ENCODE measurements around the gene SYNE1.

Gene SYNE1

DNA sequence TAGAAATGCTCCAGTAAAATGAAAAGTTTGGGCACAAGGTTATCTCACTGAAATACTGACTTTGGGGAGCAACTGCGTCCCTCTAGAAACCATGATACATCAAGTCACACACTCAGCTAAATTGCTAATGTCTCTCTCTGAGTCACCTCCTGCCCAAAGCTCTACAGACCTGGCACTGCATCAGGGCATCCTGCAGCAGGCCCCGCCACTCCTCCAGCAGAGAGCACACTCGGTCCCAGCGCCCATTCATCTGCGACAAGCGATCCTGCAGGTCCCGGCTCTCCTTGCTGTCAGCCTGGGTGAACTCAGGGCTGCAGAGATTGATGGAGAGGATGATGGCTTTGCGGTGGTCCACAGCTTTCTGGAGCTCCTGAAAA, 500.7 kb downstream of the SYNE1 start:
- H3K4me1 ChIP-seq (ENCODE audit: insufficient read depth, insufficient read length): no peaks in the 10 kb centered on the region
- no peaks in the 10 kb centered on the region for H3K9me3 ChIP-seq (ENCODE audit: insufficient read depth, low read length)
- no peaks in the 10 kb centered on the region for H3K36me3 ChIP-seq (ENCODE audit: insufficient read depth, insufficient read length, low read length)
- no peak overlapping the region for H3K4me3 ChIP-seq (ENCODE audit: insufficient read length, low read depth)
- TF ChIP-seq SUZ12 (IDR thresholded peaks at IDR 0.05; ENCODE audit: extremely low read depth, insufficient read depth, insufficient read length) (no peak), ZNF274 (IDR thresholded peaks at IDR 0.05; ENCODE audit: low read depth, low read length) (no peak), YY1 (IDR thresholded peaks at IDR 0.05; ENCODE audit: insufficient read depth, insufficient read length) (no peak)
- no peaks in the 10 kb centered on the region for H3K27me3 ChIP-seq (ENCODE audit: insufficient read depth, insufficient read length)
- DNase-seq (ENCODE audit: low read depth, low spot score): no peak
- no peak overlapping the region for H3K9ac ChIP-seq (ENCODE audit: insufficient read length, low read depth)

DNA sequence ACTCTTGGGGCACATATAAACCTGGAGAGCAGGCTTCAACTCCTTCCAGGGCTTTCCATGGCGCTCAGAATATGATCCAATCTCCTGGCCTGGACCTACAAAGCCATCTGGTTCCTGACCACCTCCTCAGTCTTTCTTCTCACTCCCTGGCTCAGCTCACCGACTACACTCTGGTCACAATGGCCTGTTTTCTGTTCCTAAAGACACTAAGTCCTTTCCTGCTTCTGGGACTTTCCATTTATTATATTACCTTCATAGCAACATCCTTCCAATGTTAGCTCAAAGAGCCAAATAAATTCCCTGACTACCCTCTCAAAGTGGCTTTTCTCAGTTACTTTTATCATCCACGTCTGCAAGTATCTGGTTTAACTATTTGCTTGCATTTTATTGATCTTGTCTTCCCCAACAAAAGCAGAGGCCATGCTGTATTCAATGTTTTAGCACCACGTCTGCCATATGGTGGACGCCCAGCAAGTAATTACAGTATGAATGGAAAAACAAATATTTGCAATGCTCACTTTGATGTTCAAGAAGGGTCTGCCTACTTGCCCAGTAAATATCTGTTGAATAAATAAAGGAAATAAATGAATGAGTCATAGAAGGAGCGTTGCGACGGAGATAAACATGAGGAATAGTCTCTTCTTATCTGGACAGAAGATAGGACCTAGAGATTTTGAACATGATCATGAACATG, 501.3 kb downstream of the SYNE1 start:
- Histone ChIP-seq H3K36me3 (ENCODE audit: insufficient read depth, insufficient read length, low read length) (no peaks in the 10 kb centered on the region), H3K4me1 (ENCODE audit: insufficient read depth, insufficient read length) (no peaks in the 10 kb centered on the region), H3K4me3 (ENCODE audit: insufficient read length, low read depth) (no peak overlapping the region), H3K9ac (ENCODE audit: insufficient read length, low read depth) (no peak overlapping the region), H3K9me3 (ENCODE audit: insufficient read depth, low read length) (no peaks in the 10 kb centered on the region), H3K27me3 (ENCODE audit: insufficient read depth, insufficient read length) (no peaks in the 10 kb centered on the region)
- TF ChIP-seq ZNF274 (IDR thresholded peaks at IDR 0.05; ENCODE audit: low read depth, low read length) (no peak), SUZ12 (IDR thresholded peaks at IDR 0.05; ENCODE audit: extremely low read depth, insufficient read depth, insufficient read length) (no peak), YY1 (IDR thresholded peaks at IDR 0.05; ENCODE audit: insufficient read depth, insufficient read length) (no peak)
- DNase-seq (ENCODE audit: low read depth, low spot score): no peak

DNA sequence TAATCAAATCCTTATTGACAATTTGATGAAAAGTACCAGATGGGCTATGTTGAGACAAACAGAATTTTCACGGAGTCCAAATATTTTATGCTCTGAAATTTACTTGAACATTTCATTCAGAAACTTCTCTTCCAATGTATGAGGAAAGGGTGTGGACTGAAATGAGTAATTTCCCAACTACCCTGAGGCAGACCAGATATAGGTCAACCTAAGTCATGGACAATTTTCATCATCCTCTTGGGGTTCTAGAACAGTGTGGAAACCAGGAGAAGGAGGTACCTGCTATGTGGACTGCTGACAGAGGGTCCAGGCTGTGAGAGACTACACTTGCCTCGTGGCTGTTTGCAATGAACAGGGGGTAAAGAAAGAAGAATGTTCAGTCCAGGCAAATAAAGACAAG, 506.7 kb downstream of the SYNE1 start:
- Histone ChIP-seq H3K4me3 (ENCODE audit: insufficient read length, low read depth) (no peak overlapping the region), H3K9ac (ENCODE audit: insufficient read length, low read depth) (no peak overlapping the region), H3K36me3 (ENCODE audit: insufficient read depth, insufficient read length, low read length) (no peaks in the 10 kb centered on the region), H3K27me3 (ENCODE audit: insufficient read depth, insufficient read length) (no peaks in the 10 kb centered on the region), H3K4me1 (ENCODE audit: insufficient read depth, insufficient read length) (no peaks in the 10 kb centered on the region), H3K9me3 (ENCODE audit: insufficient read depth, low read length) (no peaks in the 10 kb centered on the region)
- no peak for DNase-seq (ENCODE audit: low read depth, low spot score)
- TF ChIP-seq YY1 (IDR thresholded peaks at IDR 0.05; ENCODE audit: insufficient read depth, insufficient read length) (no peak), ZNF274 (IDR thresholded peaks at IDR 0.05; ENCODE audit: low read depth, low read length) (no peak), SUZ12 (IDR thresholded peaks at IDR 0.05; ENCODE audit: extremely low read depth, insufficient read depth, insufficient read length) (no peak)

DNA sequence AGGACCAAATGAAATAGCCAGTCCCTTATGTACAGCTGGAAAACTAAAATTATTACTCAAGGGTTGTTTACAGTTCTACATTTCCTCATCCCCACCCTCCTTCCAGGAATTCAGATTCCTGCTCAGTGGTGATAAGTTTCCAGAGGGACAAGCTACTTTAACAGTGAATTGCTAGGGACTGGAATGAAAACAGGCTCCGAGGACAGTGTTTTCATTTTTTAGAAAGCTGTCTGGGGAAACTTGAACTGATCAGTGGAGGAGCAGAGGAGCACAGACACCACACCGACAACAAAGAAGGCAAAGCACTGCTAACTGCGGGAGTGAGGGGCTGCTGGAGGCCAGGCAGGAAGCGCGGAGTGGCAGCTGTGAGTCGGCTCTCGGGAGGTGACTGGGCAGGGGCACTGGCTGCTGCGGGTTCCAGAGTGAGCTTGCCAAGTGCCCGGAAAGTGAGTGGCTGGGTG, 507.4 kb downstream of the SYNE1 start:
- TF ChIP-seq ZNF274 (IDR thresholded peaks at IDR 0.05; ENCODE audit: low read depth, low read length) (no peak), YY1 (IDR thresholded peaks at IDR 0.05; ENCODE audit: insufficient read depth, insufficient read length) (no peak), SUZ12 (IDR thresholded peaks at IDR 0.05; ENCODE audit: extremely low read depth, insufficient read depth, insufficient read length) (no peak)
- no peak for DNase-seq (ENCODE audit: low read depth, low spot score)

DNA sequence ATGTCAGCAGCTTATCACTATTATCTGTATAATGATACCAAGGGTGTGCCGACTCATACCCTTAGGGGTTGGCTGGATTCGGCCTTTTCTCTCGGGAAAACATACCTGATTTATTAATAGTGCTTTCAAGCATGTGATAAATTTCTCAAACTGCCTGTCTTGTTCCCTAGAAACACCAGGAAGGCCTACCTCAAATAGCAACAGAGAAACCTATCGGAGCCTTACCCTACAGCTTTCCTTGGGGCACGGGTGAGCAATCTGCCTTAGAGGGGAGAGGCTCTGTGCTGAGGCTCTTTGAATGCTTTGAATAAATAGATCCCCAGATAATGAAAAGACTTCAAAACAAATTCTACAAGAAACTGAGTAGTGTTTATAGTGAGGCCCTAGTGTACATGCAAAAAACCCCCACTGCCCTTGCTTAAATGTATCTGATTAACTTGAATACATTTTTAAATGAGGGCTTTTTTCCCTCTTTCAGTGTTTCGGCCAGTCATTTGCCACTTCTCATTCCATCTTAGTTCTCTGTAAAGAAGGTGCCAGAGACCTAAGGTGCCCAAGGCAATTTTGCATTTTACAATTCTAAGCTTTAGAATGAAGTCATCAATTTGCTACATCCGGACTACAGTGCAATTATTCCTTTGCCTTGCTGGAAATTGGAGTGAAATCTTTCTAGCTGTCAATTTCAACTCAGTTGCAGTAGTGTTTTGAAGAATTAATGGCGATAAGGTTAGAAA, 509.6 kb downstream of the SYNE1 start:
- no peak for DNase-seq (ENCODE audit: low read depth, low spot score)
- TF ChIP-seq YY1 (IDR thresholded peaks at IDR 0.05; ENCODE audit: insufficient read depth, insufficient read length) (no peak), SUZ12 (IDR thresholded peaks at IDR 0.05; ENCODE audit: extremely low read depth, insufficient read depth, insufficient read length) (no peak), ZNF274 (IDR thresholded peaks at IDR 0.05; ENCODE audit: low read depth, low read length) (no peak)
- H3K4me1 ChIP-seq (ENCODE audit: insufficient read depth, insufficient read length): no peaks in the 10 kb centered on the region
- H3K9ac ChIP-seq (ENCODE audit: insufficient read length, low read depth): no peak overlapping the region
- no peaks in the 10 kb centered on the region for H3K27me3 ChIP-seq (ENCODE audit: insufficient read depth, insufficient read length)
- H3K4me3 ChIP-seq (ENCODE audit: insufficient read length, low read depth): no peak overlapping the region
- no peaks in the 10 kb centered on the region for H3K36me3 ChIP-seq (ENCODE audit: insufficient read depth, insufficient read length, low read length)
- H3K9me3 ChIP-seq (ENCODE audit: insufficient read depth, low read length): no peaks in the 10 kb centered on the region

More for the DNA sequence above, 507.4 kb downstream of the SYNE1 start:
- no peaks in the 10 kb centered on the region for H3K27me3 ChIP-seq (ENCODE audit: insufficient read depth, insufficient read length)
- no peaks in the 10 kb centered on the region for H3K4me1 ChIP-seq (ENCODE audit: insufficient read depth, insufficient read length)
- H3K4me3 ChIP-seq (ENCODE audit: insufficient read length, low read depth): no peak overlapping the region
- no peaks in the 10 kb centered on the region for H3K36me3 ChIP-seq (ENCODE audit: insufficient read depth, insufficient read length, low read length)
- H3K9ac ChIP-seq (ENCODE audit: insufficient read length, low read depth): no peak overlapping the region
- H3K9me3 ChIP-seq (ENCODE audit: insufficient read depth, low read length): no peaks in the 10 kb centered on the region

DNA sequence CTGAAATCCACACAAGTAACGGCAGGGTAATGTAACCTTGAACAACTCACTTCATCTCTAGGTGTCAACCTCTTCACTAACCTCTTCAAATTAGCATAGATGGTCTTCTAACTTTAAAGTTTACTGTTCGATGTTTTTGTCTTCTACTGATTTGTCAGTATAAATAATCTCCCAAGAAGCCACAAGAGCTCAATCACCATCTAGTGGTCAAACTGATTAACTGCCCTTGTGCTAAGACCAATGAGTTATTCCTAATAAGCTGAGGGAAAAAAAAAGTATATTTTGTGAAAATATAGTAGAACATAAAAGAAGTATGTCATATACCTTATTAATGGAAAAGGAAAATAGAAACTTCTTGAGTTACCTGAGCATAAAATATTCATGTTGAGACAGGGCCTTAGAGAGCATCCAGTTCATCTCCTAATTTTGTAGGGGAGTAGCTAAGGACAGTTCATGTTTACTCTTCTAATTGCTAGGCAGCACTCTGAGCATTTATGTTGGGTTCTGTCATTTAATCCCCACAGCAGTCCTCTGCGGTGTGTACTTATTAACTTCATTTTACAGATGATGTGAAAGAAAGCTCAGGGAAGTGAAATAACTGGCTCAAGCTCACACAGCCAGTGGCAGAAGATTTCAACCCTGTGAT, 512.6 kb downstream of the SYNE1 start:
- H3K27me3 ChIP-seq (ENCODE audit: insufficient read depth, insufficient read length): no peaks in the 10 kb centered on the region
- H3K9me3 ChIP-seq (ENCODE audit: insufficient read depth, low read length): no peaks in the 10 kb centered on the region
- no peak overlapping the region for H3K4me3 ChIP-seq (ENCODE audit: insufficient read length, low read depth)
- H3K9ac ChIP-seq (ENCODE audit: insufficient read length, low read depth): no peak overlapping the region
- no peak for DNase-seq (ENCODE audit: low read depth, low spot score)
- TF ChIP-seq SUZ12 (IDR thresholded peaks at IDR 0.05; ENCODE audit: extremely low read depth, insufficient read depth, insufficient read length) (no peak), YY1 (IDR thresholded peaks at IDR 0.05; ENCODE audit: insufficient read depth, insufficient read length) (no peak), ZNF274 (IDR thresholded peaks at IDR 0.05; ENCODE audit: low read depth, low read length) (no peak)
- H3K36me3 ChIP-seq (ENCODE audit: insufficient read depth, insufficient read length, low read length): no peaks in the 10 kb centered on the region
- H3K4me1 ChIP-seq (ENCODE audit: insufficient read depth, insufficient read length): no peaks in the 10 kb centered on the region

DNA sequence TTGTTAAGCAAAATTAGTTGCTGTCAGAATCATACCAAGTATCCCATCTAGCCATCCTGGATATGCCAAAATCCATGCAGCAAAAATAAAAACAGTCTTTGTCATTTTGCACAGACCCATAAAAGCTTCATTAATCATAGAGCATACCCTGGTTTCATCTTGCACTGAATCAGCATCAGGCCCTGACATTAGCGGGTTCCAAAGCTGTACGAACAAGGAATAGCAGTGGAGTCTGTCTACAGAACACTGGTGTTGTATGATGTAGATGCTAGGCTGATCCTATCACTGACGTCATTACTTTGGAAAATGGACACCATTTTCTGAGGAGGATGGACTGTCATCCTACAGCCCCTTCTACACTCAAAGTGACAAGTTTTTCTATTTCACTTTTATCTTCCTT, 514.1 kb downstream of the SYNE1 start:
- no peak overlapping the region for H3K4me3 ChIP-seq (ENCODE audit: insufficient read length, low read depth)
- H3K27me3 ChIP-seq (ENCODE audit: insufficient read depth, insufficient read length): no peaks in the 10 kb centered on the region
- no peaks in the 10 kb centered on the region for H3K36me3 ChIP-seq (ENCODE audit: insufficient read depth, insufficient read length, low read length)
- no peaks in the 10 kb centered on the region for H3K9me3 ChIP-seq (ENCODE audit: insufficient read depth, low read length)
- DNase-seq (ENCODE audit: low read depth, low spot score): no peak
- TF ChIP-seq ZNF274 (IDR thresholded peaks at IDR 0.05; ENCODE audit: low read depth, low read length): no peak
- TF ChIP-seq YY1 (IDR thresholded peaks at IDR 0.05; ENCODE audit: insufficient read depth, insufficient read length): no peak
- no peak for TF ChIP-seq SUZ12 (IDR thresholded peaks at IDR 0.05; ENCODE audit: extremely low read depth, insufficient read depth, insufficient read length)
- H3K4me1 ChIP-seq (ENCODE audit: insufficient read depth, insufficient read length): no peaks in the 10 kb centered on the region
- H3K9ac ChIP-seq (ENCODE audit: insufficient read length, low read depth): no peak overlapping the region
